22Rv1 (cell line): Measurements from ENCODE around the gene LAMC1.

Experiments used
- H3K27ac ChIP-seq: fragments of 450-650 bp; 2 replicates; pipeline ENCODE4 v1.5.1; 2017
- ZFX ChIP-seq: fragments of 450-650 bp; IDR thresholded peaks from 2 replicates; pipeline ENCODE4 v1.6.1; 2017; ENCODE audit warnings: antibody characterized with exemption, borderline replicate concordance
- TF ChIP-seq, protein P1 (sequence below): fragments of 450-650 bp; IDR thresholded peaks from 2 replicates; pipeline ENCODE4 v1.5.1; 2017; ENCODE audit warnings: mild to moderate bottlenecking

The LAMC1 gene

DNA sequence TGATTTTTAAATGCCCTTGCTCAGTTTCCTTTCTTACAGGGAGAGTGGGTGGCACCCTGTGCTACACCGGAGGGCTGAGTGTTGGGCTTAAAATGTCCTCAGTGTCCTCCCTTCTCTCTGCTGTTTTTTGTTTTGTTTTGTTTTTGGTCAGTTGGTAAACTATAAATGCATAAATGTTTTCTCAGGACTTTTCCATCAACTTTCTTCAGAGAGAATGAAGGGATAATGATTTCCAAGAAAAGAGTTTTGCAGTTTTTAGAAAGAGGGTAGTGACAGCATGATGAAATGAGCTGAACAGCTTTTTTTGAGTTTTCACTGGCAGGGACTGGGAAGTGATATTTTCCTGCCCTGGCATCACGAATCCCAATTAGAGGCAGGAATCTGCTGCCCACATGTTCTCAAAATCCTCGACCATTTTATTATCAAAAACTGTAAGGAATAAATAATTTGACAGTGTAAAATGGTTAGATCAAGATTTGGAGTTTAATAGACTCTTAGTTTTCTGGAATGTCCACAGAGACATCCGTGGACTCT lies 15.2 kb downstream of the LAMC1 start:
- TF ChIP-seq, protein P1, sequence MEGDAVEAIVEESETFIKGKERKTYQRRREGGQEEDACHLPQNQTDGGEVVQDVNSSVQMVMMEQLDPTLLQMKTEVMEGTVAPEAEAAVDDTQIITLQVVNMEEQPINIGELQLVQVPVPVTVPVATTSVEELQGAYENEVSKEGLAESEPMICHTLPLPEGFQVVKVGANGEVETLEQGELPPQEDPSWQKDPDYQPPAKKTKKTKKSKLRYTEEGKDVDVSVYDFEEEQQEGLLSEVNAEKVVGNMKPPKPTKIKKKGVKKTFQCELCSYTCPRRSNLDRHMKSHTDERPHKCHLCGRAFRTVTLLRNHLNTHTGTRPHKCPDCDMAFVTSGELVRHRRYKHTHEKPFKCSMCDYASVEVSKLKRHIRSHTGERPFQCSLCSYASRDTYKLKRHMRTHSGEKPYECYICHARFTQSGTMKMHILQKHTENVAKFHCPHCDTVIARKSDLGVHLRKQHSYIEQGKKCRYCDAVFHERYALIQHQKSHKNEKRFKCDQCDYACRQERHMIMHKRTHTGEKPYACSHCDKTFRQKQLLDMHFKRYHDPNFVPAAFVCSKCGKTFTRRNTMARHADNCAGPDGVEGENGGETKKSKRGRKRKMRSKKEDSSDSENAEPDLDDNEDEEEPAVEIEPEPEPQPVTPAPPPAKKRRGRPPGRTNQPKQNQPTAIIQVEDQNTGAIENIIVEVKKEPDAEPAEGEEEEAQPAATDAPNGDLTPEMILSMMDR = no peak
- no peak for TF ChIP-seq ZFX
- no peak overlapping the region for H3K27ac ChIP-seq

DNA sequence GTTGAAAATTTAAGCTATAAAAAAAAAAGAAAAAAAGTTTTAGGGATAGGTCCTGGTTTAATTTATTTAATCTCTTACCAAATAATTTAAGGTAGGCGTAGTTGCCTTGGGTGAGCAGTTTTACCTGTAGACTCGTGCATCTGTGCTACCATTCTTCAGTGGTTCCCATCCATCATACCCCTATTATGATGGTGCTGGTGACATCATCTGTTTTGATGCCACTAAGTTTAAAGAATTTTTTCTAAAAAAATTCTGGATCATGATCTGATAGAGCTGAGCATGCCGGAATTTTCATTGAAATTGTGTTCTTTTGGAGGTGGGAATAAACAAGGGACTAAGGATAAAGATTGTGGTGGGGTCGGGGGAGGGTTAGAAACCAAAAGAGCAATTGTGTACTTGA lies 15.7 kb downstream of the LAMC1 start:
- TF ChIP-seq ZFX = no peak
- TF ChIP-seq, protein P1 = no peak
- H3K27ac ChIP-seq = no peak overlapping the region

DNA sequence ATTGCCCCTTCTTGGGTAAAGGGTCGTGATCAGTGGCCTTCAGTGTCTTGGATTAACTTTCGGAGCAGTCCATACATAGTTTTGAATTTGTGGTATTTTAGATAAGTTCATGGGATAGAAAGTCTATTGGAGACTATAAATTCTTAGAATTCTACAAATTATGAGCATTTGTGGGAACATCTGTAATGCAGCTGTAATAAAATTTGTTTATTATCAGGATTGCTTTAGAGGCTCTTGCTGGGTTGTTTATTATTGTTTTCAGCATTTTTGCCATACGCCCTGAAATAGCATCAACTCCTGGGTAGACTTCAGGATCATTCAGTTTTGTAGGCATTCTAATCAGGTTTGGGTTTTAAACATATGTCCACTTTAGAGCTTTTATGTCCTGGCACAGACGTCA lies 16.1 kb downstream of the LAMC1 start:
- H3K27ac ChIP-seq = no peak overlapping the region
- TF ChIP-seq ZFX = no peak
- TF ChIP-seq, protein P1 = no peak

DNA sequence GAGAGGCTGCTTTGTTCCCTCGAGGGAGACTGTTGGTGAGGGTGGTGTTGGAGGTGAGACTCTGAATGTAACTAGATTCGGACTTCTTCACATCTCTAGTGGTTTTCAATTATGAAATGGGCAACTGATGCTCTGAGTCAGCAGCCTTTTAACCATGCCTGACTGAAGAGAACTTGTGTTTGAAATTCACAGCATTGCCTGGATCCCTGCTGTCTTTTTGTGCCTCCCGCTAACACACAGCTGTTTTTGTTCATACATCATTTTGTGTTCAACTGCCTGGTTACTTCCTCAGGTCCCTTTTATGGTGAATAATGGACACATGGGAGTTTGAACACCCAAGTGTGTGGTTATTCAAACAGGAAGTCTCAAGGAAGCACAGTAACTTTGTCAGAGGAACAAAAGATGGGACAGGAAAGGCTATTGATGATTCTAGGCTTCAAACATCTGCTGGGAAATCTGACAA lies 16.8 kb downstream of the LAMC1 start:
- TF ChIP-seq, protein P1 = no peak
- TF ChIP-seq ZFX = no peak
- no peak overlapping the region for H3K27ac ChIP-seq

DNA sequence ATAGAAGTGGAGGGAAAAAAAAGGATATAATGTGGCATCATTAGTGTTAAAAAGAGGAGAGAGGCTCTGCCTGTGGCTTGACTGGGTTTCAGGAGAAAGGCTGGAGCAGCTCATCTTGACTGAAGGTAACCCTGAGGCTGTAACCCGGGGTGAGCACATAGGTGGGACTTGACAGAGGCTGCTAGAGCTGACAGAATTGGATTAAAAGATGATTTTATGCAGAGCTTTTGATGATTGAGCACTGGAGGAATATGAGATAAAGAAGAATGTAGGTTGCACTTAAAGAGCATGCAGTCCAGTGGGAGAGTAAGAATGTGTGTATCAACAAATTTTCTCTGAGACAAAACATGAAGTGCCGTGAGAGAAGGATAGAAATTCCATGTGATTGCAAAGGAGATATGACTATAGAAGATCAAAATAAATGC lies 17.3 kb downstream of the LAMC1 start:
- H3K27ac ChIP-seq = no peak overlapping the region
- TF ChIP-seq ZFX = no peak
- TF ChIP-seq, protein P1 = no peak

DNA sequence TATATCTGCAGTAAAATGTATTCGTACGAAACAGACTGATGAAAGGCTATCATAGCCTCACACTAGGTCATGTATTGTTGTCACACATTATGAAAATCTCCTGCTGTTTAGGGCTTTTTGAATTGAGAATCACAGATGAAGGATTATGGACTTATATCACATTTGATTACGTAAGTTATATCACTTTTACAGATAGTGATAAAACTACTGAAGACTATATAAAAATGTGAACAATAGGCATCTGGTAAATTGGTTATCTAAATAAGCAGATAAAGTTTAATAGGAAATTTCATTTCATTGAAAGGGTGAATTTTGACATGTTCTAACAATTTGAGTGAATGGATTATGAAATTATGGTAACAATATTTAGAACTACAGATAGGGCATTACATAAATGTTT lies 20.0 kb downstream of the LAMC1 start:
- TF ChIP-seq ZFX = no peak
- TF ChIP-seq, protein P1 = no peak
- H3K27ac ChIP-seq = no peak overlapping the region

DNA sequence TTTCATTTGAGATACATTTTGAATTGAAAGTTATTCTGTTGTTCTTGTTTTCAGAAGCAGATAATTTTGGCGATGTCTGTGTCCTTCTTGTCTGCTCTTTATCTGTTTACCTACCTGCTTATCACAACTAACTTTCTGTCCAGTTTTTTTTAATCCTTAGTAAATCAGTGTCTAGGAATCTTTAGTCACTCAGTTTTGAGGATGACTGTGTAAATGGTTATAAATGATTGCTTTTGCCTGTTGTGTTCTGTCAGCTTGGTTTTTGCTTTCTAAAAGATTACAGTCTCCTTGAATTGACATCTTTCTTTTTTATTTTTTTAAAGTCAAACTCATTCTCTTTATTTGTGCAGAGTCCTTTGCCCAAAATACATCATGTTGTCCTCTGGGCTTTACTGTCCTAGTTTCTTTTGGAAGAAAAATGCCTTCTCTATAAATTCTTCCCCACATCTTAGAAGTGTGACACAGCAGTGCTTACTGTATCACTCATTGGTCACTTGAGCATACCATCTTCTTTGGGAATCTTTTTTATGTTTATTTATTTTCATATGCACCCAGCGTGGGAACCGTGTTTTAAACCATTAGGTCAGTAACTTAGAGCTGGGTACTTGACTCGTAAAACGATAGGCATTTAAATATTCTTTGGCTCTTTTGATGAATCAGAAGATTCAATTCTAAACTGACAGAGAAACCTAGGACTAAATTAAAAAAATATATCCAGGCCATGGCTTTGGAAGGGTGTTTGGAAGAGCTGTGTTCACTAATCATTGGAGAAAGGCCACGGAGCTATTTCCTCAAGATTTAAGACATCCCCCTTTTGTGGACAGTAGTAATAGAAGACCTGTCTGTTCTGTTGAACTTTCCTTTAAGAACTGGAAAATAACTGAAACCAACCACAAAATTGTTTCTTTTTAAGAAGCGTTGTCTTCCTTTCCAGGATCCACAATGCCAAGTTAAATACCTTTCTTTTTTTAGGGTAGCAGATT lies 20.9 kb downstream of the LAMC1 start:
- no peak for TF ChIP-seq ZFX
- TF ChIP-seq, protein P1 = no peak
- H3K27ac ChIP-seq = no peak overlapping the region
